Activated CD8-positive, alpha-beta T cell treated with anti-CD3 and anti-CD28 coated beads, Interleukin-2, amount 10 ng/mL, durations not matched to agents 7 days and 5 days (primary cell): ENCODE data around the gene ZNG1B. TPM values are rescaled to one million over a fixed set of nuclear protein-coding genes. Genes with fewer than 3 reads are reported as not detected.
"Not testable (repeated sequence)": the region's sequence is repeated elsewhere in the genome, so short reads cannot be mapped to it uniquely, and the experiment has no call there.

Experiments
- ATAC-seq: fragments of 150-1000 bp; cut with Tn5 transposase; one replicate; pipeline ENCODE4 v1.10.0; 2021; ENCODE audit warnings: moderate library complexity
- CTCF ChIA-PET: fragments of 350-600 bp; sonication (Branson Sonifier 250); formaldehyde crosslinking; loops from one replicate; lab custom pipeline; 2021; ENCODE audit warnings: antibody characterized with exemption; lab: Charles Lee
- POLR2A ChIA-PET: fragments of 350-600 bp; sonication (Branson Sonifier 250); formaldehyde crosslinking; loops from one replicate; lab custom pipeline; 2021; ENCODE audit warnings: antibody characterized with exemption; lab: Charles Lee
- DNase-seq: peaks from one replicate; pipeline ENCODE4 v3.0.0-alpha.2; 2020
- H3K27ac Mint-ChIP-seq: one replicate; pipeline ENCODE4 v1.8.0; 2021; ENCODE audit warnings: mild to moderate bottlenecking, mixed read lengths
- H3K27me3 Mint-ChIP-seq: one replicate; pipeline ENCODE4 v1.8.0; 2021; ENCODE audit warnings: low read depth, mixed read lengths
- H3K36me3 Mint-ChIP-seq: one replicate; pipeline ENCODE4 v1.8.0; 2021; ENCODE audit warnings: low read depth, mixed read lengths
- H3K4me1 Mint-ChIP-seq: one replicate; pipeline ENCODE4 v1.8.0; 2021; ENCODE audit warnings: low read depth, mixed read lengths
- H3K4me3 Mint-ChIP-seq: one replicate; pipeline ENCODE4 v1.8.0; 2021; ENCODE audit warnings: mild to moderate bottlenecking, mixed read lengths
- H3K9me3 Mint-ChIP-seq: one replicate; pipeline ENCODE4 v1.8.0; 2022; ENCODE audit warnings: mixed read lengths; ENCODE audit not compliant: insufficient read depth
- total RNA-seq, 2 experiments: library from RNA; stranded (reverse); gene quantifications; one replicate each; pipeline ENCODE4 v1.2.3, GENCODE V29; 2021

The ZNG1B gene
- total RNA-seq, 2 experiments from 2014 or later = 32.4 to 36.4 TPM

DNA sequence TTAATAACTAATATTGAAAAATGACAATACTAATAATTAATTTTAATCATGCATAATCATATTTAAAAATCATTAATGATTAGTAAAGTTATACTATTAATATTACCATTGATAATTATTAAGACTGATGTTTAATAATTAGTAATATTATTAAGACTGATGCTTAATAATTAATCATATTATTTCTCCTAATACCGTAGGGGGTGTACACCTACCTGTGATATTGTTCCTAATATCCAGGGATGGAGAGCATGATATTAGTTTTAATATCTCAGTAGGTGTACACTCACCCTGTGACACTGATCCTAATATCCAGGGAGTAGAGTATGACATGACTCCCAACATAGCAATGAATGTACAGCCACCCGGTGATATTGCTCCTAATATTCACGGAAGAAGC is 73.4 kb downstream of the ZNG1B start:
- H3K27ac Mint-ChIP-seq, H3K9me3 Mint-ChIP-seq, DNase-seq, H3K36me3 Mint-ChIP-seq, CTCF ChIA-PET, H3K4me1 Mint-ChIP-seq, ATAC-seq, POLR2A ChIA-PET, H3K4me3 Mint-ChIP-seq: not testable (repeated sequence)
- peaks cover 17% of the 10 kb centered on the region for H3K27me3 Mint-ChIP-seq

DNA sequence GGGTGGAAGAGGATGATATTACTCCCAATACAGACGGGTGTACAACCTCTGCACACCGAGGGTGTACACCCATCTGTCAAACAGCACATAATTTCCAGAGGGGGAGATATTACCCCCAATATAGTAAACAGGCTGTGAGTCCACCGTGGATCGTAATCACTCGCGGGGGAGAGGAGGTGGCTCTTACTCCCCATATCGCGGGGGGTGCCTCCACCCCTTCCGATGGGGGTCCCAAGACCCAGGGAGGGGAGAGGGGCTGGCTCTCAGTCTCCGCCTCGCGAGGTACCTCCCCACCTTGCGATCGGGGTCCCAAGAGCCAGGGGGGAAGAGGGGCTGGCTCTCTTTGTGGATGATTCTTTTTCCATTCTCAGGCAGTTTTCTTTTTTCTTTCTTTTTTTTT is 74.4 kb downstream of the ZNG1B start:
- peak; percentile 37 for ATAC-seq
- H3K36me3 Mint-ChIP-seq, H3K4me3 Mint-ChIP-seq, CTCF ChIA-PET, POLR2A ChIA-PET, H3K4me1 Mint-ChIP-seq, DNase-seq, H3K27ac Mint-ChIP-seq, H3K9me3 Mint-ChIP-seq: not testable (repeated sequence)
- H3K27me3 Mint-ChIP-seq = peaks cover 19% of the 10 kb centered on the region

DNA sequence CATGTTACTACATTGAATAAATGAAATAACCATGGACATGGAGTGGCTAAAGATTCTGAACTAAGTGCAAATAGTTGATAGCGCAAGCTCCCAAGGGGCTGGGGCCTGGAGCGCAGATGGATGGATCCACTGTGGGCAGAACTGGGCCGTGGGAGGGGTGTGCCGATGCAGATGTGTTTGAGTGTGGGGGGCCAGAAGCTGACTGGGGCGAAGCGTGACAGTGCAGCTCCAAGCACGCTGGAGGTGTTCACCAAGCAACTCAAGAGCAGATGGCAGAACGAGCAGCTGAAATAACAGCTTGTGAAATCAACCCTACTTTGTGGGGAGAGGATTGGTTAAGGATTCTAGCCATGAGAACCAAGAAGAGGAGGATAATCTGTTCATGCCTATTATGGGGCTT is 78.0 kb downstream of the ZNG1B start:
- DNase-seq, H3K9me3 Mint-ChIP-seq, H3K27ac Mint-ChIP-seq, ATAC-seq, H3K4me3 Mint-ChIP-seq, POLR2A ChIA-PET, H3K36me3 Mint-ChIP-seq, H3K4me1 Mint-ChIP-seq, CTCF ChIA-PET: not testable (repeated sequence)
- H3K27me3 Mint-ChIP-seq = peaks cover 11% of the 10 kb centered on the region

DNA sequence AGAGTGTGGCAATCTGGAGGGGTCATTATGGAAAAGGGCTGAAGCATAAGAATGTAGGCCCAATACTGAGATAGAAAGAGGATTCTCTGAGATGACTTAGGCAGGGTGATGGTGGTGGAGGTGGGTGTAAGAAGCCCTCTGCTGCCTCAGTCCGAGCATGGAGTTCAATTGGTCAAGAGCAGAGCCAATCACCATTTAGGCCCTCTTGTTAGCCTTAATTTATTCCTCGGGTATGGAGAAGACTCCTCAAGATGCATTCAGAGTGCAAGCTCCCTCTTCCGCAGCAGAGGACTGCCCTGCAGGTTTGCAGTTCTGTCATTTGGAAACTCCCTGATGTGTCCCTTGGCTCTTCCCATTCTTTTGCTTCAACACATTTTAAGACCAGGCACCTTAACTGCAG is 78.5 kb downstream of the ZNG1B start:
- H3K4me3 Mint-ChIP-seq, POLR2A ChIA-PET, H3K27ac Mint-ChIP-seq, DNase-seq, H3K4me1 Mint-ChIP-seq, CTCF ChIA-PET, ATAC-seq, H3K9me3 Mint-ChIP-seq, H3K36me3 Mint-ChIP-seq: not testable (repeated sequence)
- H3K27me3 Mint-ChIP-seq = peaks cover 11% of the 10 kb centered on the region

DNA sequence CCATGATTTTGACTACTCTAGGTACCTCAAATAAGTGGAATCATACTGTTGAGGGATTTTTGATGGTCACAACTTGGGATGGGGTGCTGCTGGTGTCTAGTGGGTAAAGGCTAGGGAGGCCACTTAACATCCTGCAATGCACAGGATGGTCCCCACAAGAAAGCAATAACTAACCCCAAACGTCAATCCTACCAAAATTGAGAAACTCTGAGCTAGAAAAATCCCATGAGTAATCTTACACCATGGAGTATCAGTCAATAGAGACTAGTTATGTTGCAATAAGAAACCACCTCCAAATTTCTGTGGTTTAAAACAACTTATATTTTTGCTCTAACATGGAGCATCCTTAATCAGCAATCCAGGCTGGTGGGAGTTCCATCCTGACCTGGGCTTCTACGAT is 79.5 kb downstream of the ZNG1B start:
- ATAC-seq, POLR2A ChIA-PET, H3K9me3 Mint-ChIP-seq, H3K4me1 Mint-ChIP-seq, H3K36me3 Mint-ChIP-seq, DNase-seq, H3K4me3 Mint-ChIP-seq, H3K27ac Mint-ChIP-seq, CTCF ChIA-PET, H3K27me3 Mint-ChIP-seq: not testable (repeated sequence)

DNA sequence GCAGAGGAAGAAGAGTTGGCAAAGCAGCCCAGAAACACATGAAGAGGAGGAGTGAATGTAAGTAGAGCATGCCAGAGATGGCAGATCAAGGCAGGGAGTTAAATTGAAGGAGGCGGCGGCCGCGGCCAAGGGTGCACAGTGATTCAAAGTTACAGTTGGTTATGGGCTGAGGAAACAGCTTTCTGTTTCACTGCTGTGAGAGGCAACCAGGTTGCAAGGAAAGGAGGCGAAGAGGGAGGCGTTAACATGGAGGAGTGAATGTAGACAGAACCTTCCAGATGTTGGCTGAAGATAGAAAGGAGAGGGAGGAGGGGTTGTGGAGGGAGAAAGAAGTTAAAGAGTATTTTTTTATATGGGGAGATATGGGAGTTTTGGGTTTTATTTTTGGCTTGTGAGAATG is 83.3 kb downstream of the ZNG1B start:
- H3K9me3 Mint-ChIP-seq, DNase-seq, CTCF ChIA-PET, H3K36me3 Mint-ChIP-seq, H3K27ac Mint-ChIP-seq, POLR2A ChIA-PET, ATAC-seq, H3K4me1 Mint-ChIP-seq, H3K4me3 Mint-ChIP-seq, H3K27me3 Mint-ChIP-seq: not testable (repeated sequence)

DNA sequence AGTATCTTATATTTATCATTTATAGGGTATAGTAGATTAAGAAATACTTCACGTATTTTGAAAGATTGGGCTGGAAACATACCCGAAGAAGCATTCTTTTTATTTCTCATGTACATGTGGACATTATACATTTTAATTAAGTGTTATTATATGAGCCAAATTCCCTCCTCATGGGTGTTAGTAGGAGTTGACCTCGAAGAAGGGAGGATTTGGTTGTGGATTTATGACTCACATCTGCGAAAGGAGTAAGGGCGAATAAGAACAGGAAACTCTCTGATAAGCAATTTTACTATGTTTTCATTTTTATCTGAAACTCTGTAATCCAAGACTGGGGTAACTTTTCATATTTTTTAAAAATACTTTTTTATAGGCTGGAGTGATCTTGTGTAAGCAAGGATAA is 84.0 kb downstream of the ZNG1B start:
- H3K36me3 Mint-ChIP-seq, H3K4me1 Mint-ChIP-seq, ATAC-seq, H3K27ac Mint-ChIP-seq, H3K4me3 Mint-ChIP-seq, POLR2A ChIA-PET, DNase-seq, H3K27me3 Mint-ChIP-seq, CTCF ChIA-PET, H3K9me3 Mint-ChIP-seq: not testable (repeated sequence)

DNA sequence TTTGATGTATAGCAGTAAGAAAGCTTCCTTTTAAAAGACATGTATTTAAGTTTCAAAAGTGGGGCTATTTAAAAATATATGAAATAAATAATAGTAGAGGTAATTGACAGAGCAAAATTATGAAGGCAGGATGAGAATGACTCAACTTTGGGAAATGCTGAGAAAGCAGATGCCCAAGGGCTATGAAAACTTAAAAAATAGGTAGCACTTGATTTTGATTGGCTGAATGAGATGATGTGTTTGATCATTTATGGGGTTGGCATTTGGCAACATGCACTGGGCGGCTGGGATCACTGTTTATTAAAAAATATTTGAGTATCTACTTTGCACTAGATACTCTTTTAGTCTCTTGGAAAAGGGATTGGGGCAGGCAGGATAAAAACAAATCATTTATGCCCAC is 87.5 kb downstream of the ZNG1B start:
- ATAC-seq, H3K36me3 Mint-ChIP-seq, POLR2A ChIA-PET, H3K4me1 Mint-ChIP-seq, H3K4me3 Mint-ChIP-seq, H3K9me3 Mint-ChIP-seq, DNase-seq, H3K27me3 Mint-ChIP-seq, H3K27ac Mint-ChIP-seq, CTCF ChIA-PET: not testable (repeated sequence)

DNA sequence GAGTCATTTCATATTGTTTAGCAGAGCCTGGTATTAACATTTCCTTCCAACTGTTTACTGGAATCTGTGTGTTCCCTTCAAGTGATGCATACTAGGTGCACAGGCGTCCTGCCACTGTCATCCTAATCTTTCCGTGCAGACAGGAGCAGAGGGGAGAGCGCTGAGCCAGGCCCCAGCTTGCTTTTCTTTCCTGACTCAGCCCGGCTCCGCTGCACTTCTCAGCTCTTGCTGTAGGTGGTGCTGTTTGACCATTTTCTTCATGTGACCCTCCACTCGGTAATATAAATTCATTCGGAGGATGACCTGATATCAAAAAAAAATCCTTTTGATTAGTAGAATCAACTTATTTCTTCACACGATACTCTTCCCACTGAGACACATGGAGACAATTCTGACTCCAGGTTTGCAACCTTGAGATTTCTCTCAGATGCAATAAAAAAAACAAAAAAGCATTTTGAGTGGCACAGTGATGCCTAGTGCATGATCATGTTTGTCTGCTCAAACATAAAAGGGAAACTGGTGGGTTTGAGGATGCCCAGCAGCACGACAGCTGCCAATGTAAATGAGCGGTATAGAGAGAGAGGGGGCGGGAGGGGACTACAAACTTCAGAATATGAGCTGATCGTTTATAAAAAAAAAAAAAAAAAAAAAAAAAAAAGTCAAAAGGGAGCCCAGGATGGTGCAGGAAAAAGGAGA is 90.0 kb downstream of the ZNG1B start:
- H3K4me1 Mint-ChIP-seq, DNase-seq, H3K27ac Mint-ChIP-seq, H3K9me3 Mint-ChIP-seq, H3K27me3 Mint-ChIP-seq, H3K4me3 Mint-ChIP-seq, H3K36me3 Mint-ChIP-seq, POLR2A ChIA-PET: not testable (repeated sequence)
- CTCF ChIA-PET = interaction anchor here (1.8 kb wide), 1 partner anchor 173 kb away, joined by 5 read pairs; no protein-coding TSS in a partner anchor
- ATAC-seq = peak; percentile 76

DNA sequence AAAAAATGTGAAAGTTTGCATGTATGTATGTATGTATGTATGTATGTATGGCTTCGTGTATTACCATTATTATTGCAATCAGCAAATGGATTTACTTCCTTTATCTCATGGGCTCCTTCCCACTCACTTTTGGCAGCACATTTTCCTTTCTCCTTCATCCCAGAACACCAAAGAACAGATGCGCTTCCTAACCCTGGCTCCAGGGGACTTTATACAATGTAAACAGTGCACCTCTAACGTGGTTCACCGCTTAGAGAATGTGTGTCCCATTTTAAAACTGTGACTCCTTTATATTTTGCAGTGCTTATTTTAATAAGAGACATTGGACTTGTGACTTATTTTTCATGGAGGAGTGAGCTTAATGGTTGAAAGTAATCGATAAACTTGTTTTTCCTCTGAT is 90.6 kb downstream of the ZNG1B start:
- H3K4me1 Mint-ChIP-seq, DNase-seq, H3K4me3 Mint-ChIP-seq, H3K27ac Mint-ChIP-seq, POLR2A ChIA-PET, H3K9me3 Mint-ChIP-seq, H3K27me3 Mint-ChIP-seq, H3K36me3 Mint-ChIP-seq, ATAC-seq: not testable (repeated sequence)
- CTCF ChIA-PET = interaction anchor here (1.8 kb wide), 1 partner anchor 172 kb away, joined by 5 read pairs; no protein-coding TSS in a partner anchor

DNA sequence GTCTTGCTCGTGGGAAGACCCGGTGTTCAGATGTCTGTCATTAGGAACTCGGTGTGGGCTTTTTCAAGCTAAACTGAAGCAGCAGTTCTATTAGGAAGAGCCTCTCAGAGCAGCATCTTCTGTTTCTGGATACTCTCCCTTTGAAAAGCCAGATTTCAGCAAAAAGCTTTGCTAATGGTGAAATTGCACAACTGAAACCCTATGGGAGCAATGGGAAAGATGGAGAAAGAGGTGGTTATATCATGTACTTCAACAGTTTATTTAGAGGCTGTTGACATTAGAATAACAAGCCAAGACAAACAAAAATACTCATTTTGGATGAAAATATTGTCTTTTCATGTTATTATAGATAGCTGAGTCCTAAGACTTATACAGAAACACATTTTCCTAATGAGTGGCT is 91.4 kb downstream of the ZNG1B start:
- ATAC-seq, DNase-seq, H3K9me3 Mint-ChIP-seq, H3K27ac Mint-ChIP-seq, H3K36me3 Mint-ChIP-seq, POLR2A ChIA-PET, H3K4me3 Mint-ChIP-seq, H3K4me1 Mint-ChIP-seq: not testable (repeated sequence)
- CTCF ChIA-PET = interaction anchor here (1.8 kb wide), 1 partner anchor 171 kb away, joined by 5 read pairs; no protein-coding TSS in a partner anchor
- H3K27me3 Mint-ChIP-seq = peaks cover 13% of the 10 kb centered on the region

DNA sequence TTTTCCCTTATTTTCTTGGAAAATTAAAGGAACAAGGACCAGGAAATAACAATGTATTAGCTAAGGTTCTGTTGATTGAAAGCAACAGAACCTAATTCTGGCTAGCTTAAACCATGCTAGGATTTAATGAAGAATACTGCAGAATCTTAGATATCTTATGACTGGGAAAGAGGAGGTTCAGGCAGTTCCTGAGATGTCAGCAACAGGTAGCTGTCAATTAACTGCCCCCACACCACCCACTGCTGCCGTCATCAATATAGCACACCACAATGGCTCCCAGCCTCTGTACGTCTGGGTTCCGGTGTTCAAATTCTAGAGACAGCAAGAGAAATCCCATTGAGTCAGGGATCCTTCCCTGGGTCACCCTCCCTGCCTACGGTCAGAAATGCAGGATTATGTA is 95.5 kb downstream of the ZNG1B start:
- peaks cover 13% of the 10 kb centered on the region for H3K27me3 Mint-ChIP-seq
- H3K27ac Mint-ChIP-seq, DNase-seq, ATAC-seq, H3K36me3 Mint-ChIP-seq, H3K4me3 Mint-ChIP-seq, POLR2A ChIA-PET, CTCF ChIA-PET, H3K9me3 Mint-ChIP-seq, H3K4me1 Mint-ChIP-seq: not testable (repeated sequence)

DNA sequence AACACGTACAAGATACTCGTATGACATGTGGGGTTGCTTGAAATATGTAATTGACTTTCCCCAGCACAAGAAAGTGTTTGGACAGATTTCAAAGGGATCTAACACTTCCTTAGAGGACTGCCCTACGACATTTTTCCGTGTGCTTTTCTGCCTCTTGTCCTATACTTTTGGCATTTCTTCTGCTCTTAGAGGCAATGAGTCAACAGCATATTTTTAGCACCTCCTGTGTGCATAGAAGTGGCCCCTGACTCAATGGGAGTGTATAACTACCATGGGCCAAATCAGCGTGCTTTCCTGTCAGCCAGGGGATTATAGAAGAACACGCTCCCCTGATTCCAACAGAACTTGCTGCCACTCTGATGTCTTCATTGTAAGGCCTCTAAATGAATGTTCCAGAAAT is 99.1 kb downstream of the ZNG1B start:
- H3K4me1 Mint-ChIP-seq, ATAC-seq, H3K9me3 Mint-ChIP-seq, CTCF ChIA-PET, POLR2A ChIA-PET, DNase-seq, H3K27ac Mint-ChIP-seq, H3K4me3 Mint-ChIP-seq, H3K36me3 Mint-ChIP-seq: not testable (repeated sequence)
- peaks cover 12% of the 10 kb centered on the region for H3K27me3 Mint-ChIP-seq
